NCI-H1694 (cell line): ENCODE results near the gene VWA1.
A peak's percentile ranks its signal among the peaks of the same experiment; 100 is the strongest.
"Not testable (repeated sequence)": the region's sequence is repeated elsewhere in the genome, so short reads cannot be mapped to it uniquely, and the experiment has no call there.

Experiments
- DNase-seq: peaks from one replicate; lab custom pipeline; 2025; lab: John Stamatoyannopoulos, UW

The VWA1 gene

GRCh38 chr1:1459156-1459555 is 23.7 kb downstream of the VWA1 start:
- not testable (repeated sequence) for DNase-seq

DNA sequence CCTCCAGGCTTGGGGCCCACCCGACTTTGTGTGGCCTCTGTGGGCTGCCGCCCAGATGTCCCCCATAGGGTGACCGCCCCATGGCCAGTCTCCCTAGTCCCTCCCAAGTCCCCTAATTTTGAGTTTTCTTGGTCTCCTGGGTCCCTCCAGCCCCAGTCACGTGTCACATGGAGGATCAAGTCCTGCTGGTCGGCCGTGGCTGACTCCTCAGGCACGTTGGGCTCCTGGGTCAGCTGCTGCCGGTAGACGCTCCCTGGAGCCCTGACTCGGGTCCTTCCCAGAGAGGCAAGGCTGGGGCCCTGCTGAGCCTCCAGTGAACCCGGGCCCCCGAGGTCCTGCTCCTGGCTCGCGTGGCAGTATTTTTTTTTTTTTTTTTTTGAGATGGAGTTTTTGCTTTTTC is 24.2 kb downstream of the VWA1 start:
- DNase-seq: not testable (repeated sequence)

- no peak for DNase-seq
These were observed 25.1 kb downstream of the VWA1 start for GRCh38 chr1:1460540-1461130.

DNA sequence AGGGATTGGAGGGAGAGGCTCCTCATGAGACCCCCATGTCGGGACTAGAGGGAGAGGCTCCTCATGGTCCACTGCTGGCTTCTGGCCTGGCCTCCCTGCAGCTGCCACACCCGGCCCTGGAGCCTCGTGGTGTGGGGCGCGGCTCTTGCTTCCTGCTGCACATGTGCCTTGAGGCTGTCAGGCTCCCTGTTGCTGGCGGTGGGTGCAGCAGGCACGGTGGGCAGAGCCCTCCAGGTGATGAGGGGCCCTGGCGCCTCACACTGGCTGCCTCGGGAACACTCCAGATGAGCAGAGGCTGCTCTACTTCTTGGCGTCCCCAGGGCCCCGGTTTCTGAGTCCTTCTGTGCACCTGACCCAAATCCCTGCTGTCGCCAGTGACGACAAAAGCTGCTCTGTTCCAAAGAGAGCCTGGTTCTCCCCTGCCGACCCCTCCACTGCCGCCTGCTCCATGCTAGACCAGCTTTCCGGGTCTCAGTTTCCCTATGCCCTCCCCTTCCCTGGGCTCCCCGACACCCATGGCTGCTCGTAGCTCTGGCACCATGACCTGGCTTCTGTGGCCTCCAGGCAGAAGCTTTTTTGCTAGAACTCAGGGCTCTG is 26.3 kb downstream of the VWA1 start:
- DNase-seq: no peak

GRCh38 chr1:1462318-1462966 is 27.0 kb downstream of the VWA1 start:
- DNase-seq: no peak

GRCh38 chr1:1463312-1463711 is 27.8 kb downstream of the VWA1 start:
- no peak for DNase-seq

GRCh38 chr1:1468196-1468985 is 32.9 kb downstream of the VWA1 start:
- DNase-seq: not testable (repeated sequence)

DNA sequence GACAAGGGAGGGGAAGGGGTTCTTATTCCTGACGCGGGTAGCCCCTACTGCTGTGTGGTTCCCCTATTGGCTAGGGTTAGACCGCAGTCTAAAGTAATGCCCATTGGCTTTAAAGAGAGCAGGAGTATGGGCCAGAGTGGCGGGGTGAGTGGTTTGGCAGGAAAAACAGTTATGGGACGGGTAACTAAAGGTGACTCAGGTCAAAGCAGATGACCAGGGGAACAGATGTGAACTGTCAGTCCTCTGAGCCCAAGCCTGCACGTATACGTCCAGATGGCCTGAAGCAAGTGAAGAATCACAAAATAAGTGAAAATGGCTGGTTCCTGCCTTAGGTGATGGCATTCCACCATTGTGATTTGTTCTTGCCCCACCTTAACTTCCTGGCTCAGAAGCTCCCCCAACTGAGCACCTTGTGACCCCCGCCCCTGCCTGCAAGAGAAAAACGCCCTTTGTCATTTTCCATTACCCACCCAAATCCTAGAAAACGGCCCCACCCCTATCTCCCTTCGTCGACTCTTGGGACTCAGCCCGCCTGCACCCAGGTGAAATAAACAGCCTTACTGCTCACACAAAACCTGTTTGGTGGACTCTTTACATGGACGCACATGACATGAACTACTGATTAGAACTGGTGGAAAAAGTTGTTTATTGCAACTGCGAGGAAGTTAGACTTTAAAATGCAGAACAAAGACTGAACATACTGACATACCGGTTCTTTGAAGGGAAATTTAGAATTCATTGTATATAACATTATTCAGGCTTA is 35.3 kb downstream of the VWA1 start:
- no peak for DNase-seq

DNA sequence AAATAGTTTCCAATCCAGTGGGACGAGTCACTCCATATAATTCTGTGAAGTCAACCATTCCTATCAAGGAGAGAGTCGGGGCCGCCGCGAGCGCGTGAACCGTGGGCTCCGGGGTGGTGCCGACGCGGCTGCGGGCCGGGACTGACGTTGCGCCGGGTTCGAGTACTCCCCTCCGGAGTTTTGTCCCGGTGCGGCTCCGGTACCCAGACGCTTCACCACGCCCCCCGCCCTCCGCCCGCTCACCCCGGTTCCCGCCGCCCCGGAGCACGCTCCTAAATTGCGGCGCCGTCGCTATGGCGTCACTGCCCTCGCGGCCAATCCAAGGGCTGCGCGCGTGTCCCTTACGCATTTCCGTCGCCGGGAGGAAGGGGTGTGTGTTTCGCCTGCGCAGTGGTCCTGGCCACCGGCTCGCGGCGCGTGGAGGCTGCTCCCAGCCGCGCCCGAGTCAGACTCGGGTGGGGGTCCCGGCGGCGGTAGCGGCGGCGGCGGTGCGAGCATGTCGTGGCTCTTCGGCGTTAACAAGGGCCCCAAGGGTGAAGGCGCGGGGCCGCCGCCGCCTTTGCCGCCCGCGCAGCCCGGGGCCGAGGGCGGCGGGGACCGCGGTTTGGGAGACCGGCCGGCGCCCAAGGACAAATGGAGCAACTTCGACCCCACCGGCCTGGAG is 36.0 kb downstream of the VWA1 start, which contains the start of gene ATAD3B:
Gene ATAD3B, plus strand, starts transcription at position 377 of the 664 bp plus-strand sequence. Its CDS starts 120 bp downstream, at position 497.
- DNase-seq: peak; percentile 68

GRCh38 chr1:1472053-1472876 is 36.8 kb downstream of the VWA1 start:
- DNase-seq: not testable (repeated sequence)

GRCh38 chr1:1476011-1476410 is 40.5 kb downstream of the VWA1 start:
- not testable (repeated sequence) for DNase-seq

- no peak for DNase-seq
These were observed 41.7 kb downstream of the VWA1 start for GRCh38 chr1:1477206-1477605.

- DNase-seq: no peak
These were observed 44.3 kb downstream of the VWA1 start for GRCh38 chr1:1479547-1480487.

GRCh38 chr1:1480488-1480867 is 45.0 kb downstream of the VWA1 start:
- not testable (repeated sequence) for DNase-seq

GRCh38 chr1:1481811-1482210 is 46.3 kb downstream of the VWA1 start:
- not testable (repeated sequence) for DNase-seq

DNA sequence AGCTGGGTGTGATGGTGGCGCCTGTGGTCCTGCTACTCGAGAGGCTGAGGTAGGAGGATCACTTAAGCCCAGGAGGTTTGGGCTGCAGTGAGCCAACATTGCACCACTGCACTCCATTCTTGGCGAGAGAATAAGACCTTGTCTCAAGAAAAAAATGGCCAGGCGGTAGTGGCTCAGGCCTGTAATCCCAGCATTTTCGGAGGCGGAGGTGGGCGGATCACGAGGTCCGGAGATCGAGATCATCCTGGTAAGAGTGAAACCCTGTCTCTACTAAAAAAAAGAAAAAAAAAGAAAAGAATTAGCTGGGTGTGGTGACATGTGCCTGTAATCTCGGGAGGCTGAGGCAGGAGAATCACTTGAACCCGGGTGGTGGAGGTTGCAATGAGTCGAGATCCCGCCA is 47.4 kb downstream of the VWA1 start:
- DNase-seq: no peak

DNA sequence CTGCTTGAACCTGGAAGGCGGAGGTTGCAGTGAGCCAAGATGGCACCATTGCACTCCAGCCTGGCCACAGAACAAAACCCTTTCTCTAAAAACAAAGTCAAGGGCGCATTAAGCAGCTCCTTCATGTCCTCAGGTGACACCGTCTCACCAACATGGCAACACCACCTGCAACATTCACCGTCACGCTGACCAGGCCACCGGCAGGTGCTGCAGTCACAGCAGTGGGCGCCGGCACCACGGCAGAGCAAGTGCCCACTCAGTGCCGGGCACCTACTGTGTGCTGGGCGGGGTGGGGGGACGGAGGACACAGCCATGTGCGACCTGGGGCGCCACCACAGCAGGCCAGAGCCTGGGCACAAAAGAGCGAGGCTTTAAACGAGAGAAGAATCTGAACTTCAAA is 48.2 kb downstream of the VWA1 start:
- no peak for DNase-seq

- not testable (repeated sequence) for DNase-seq
These were observed 49.7 kb downstream of the VWA1 start for GRCh38 chr1:1484976-1485750.
